ENCODE measurements around the gene KIAA1143.

DNA sequence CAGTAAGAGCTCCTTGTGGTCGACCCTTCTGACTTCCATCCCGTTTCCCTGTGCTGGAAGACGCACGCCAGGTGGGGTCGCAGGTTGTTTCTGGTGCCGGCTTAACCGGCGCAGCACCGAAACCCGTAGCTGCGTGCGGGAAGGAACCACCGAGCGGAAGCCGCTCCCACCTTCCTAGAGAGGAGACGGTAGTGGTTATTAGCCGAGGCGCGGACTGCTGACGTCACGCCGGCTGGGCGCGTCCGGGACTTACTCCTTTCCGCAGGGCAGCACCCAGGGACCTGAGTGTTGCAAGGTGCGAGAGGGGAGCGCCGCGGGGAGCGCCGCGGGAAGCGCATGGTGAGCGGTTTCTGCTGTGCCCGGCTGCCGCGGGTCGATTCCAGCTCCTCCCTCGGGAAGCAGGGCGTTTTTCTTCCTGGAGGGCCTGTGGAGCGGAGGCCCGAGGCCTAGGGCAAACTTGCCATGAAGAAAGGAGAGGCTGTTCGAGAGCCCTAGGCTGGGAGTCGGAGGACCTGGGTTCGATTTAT, 32.0 kb downstream of the KIAA1143 start, which contains the start of gene ZNF501:
- TF ChIP-seq, protein P1, sequence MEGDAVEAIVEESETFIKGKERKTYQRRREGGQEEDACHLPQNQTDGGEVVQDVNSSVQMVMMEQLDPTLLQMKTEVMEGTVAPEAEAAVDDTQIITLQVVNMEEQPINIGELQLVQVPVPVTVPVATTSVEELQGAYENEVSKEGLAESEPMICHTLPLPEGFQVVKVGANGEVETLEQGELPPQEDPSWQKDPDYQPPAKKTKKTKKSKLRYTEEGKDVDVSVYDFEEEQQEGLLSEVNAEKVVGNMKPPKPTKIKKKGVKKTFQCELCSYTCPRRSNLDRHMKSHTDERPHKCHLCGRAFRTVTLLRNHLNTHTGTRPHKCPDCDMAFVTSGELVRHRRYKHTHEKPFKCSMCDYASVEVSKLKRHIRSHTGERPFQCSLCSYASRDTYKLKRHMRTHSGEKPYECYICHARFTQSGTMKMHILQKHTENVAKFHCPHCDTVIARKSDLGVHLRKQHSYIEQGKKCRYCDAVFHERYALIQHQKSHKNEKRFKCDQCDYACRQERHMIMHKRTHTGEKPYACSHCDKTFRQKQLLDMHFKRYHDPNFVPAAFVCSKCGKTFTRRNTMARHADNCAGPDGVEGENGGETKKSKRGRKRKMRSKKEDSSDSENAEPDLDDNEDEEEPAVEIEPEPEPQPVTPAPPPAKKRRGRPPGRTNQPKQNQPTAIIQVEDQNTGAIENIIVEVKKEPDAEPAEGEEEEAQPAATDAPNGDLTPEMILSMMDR (IDR thresholded peaks at IDR 0.05), result no peak
- TF ChIP-seq, protein P2, sequence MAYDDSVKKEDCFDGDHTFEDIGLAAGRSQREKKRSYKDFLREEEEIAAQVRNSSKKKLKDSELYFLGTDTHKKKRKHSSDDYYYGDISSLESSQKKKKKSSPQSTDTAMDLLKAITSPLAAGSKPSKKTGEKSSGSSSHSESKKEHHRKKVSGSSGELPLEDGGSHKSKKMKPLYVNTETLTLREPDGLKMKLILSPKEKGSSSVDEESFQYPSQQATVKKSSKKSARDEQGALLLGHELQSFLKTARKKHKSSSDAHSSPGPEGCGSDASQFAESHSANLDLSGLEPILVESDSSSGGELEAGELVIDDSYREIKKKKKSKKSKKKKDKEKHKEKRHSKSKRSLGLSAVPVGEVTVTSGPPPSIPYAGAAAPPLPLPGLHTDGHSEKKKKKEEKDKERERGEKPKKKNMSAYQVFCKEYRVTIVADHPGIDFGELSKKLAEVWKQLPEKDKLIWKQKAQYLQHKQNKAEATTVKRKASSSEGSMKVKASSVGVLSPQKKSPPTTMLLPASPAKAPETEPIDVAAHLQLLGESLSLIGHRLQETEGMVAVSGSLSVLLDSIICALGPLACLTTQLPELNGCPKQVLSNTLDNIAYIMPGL (CRISPR knock-in tag; IDR thresholded peaks at IDR 0.05; ENCODE audit: borderline replicate concordance), result no peak
- no peak for TF ChIP-seq POLR2A (IDR thresholded peaks at IDR 0.05; ENCODE audit: low read length)
- TF ChIP-seq NR3C1 (IDR thresholded peaks at IDR 0.05), result no peak
- no peak for TF ChIP-seq TP53 (CRISPR knock-in tag; IDR thresholded peaks at IDR 0.05)
